Endothelial cell of umbilical vein (primary cell): ENCODE measurements around the gene GLDC.

Source experiments
- CTCF ChIP-seq, 2 donors: IDR thresholded peaks; 1 replicate in 1 of 2; 2 replicates in 1 of 2; pipeline ENCODE4 v1.5.1; 2011; ENCODE audit warnings: low read length in 2 of 2, mild to moderate bottlenecking in 2 of 2, moderate library complexity in 2 of 2, control low read depth in 1 of 2, inconsistent platforms in 1 of 2, low read depth in 1 of 2; ENCODE audit not compliant: insufficient read depth in 1 of 2; ENCODE audit errors: extremely low read depth in 1 of 2
- EZH2 ChIP-seq: IDR thresholded peaks from 2 replicates; pipeline ENCODE4 v1.6.1; 2012; ENCODE audit warnings: borderline replicate concordance, low read depth, mild to moderate bottlenecking, moderate library complexity, low read length, inconsistent platforms; ENCODE audit not compliant: severe bottlenecking
- FOS ChIP-seq: IDR thresholded peaks from 2 replicates; pipeline ENCODE4 v1.6.1; 2011; ENCODE audit warnings: mild to moderate bottlenecking, low read length, moderate library complexity, borderline replicate concordance; ENCODE audit not compliant: insufficient read depth
- JUN ChIP-seq: IDR thresholded peaks from 2 replicates; pipeline ENCODE4 v1.6.1; 2011; ENCODE audit warnings: borderline replicate concordance, low read depth; ENCODE audit not compliant: insufficient read length, insufficient read depth
- MAX ChIP-seq: IDR thresholded peaks from 2 replicates; pipeline ENCODE4 v1.6.1; 2011; ENCODE audit not compliant: insufficient read depth, insufficient read length
- MYC ChIP-seq: IDR thresholded peaks from one replicate; pipeline ENCODE4 v1.6.1; 2011; ENCODE audit warnings: mild to moderate bottlenecking, low read depth, low read length
- POLR2A ChIP-seq: IDR thresholded peaks from 2 replicates; pipeline ENCODE4 v1.6.1; 2012; ENCODE audit warnings: low read depth, mild to moderate bottlenecking, control low read depth, low read length
- POLR2AphosphoS5 ChIP-seq: IDR thresholded peaks from 2 replicates; pipeline ENCODE4 v1.6.1; 2012; ENCODE audit warnings: low read depth, mild to moderate bottlenecking, control low read depth, low read length, moderate library complexity; ENCODE audit not compliant: insufficient read depth

- TF ChIP-seq CTCF (IDR thresholded peaks at IDR 0.05; ENCODE audit: extremely low read depth in 1 of 2, insufficient read depth in 1 of 2, low read depth in 1 of 2, low read length in 2 of 2) (no peak), POLR2AphosphoS5 (peak; percentile 26), MAX (no peak), POLR2A (no peak), EZH2 (no peak), MYC (no peak), FOS (no peak), JUN (no peak)
Measured at GRCh38 chr9:6562871-6563430, 82.6 kb downstream of the GLDC start.
